GM20000 (cell line): ENCODE results near the gene MYADML2.

Source experiments
- DNase-seq: peaks from one replicate; pipeline ENCODE4 v3.0.0; 2012; ENCODE audit warnings: low spot score
- TF ChIP-seq, protein P1 (sequence below): IDR thresholded peaks from 2 replicates; pipeline ENCODE4 v1.5.1; 2012; ENCODE audit warnings: mild to moderate bottlenecking, control low read depth; ENCODE audit errors: extremely low read depth, missing control alignments

Gene MYADML2

DNA sequence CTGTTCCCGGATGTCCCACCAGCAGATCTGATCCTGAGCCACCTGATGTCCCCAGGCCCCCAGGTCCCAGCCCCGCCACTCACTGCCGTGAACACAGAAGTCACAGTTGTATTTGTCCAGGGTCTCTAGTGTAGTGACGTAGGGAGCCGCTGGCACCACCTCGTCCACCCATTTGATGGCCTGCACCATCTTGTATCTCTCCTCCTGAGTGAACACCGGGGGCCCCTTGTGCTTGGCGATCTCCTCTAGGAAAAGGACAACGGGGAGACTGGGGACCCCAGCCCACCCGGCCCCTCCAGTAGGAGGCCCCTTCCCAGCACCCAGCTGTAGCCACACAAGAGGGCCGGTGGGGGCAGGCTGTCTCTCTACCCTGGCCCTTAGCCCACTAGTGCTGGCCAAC, 38.2 kb downstream of the MYADML2 start:
- TF ChIP-seq, protein P1, sequence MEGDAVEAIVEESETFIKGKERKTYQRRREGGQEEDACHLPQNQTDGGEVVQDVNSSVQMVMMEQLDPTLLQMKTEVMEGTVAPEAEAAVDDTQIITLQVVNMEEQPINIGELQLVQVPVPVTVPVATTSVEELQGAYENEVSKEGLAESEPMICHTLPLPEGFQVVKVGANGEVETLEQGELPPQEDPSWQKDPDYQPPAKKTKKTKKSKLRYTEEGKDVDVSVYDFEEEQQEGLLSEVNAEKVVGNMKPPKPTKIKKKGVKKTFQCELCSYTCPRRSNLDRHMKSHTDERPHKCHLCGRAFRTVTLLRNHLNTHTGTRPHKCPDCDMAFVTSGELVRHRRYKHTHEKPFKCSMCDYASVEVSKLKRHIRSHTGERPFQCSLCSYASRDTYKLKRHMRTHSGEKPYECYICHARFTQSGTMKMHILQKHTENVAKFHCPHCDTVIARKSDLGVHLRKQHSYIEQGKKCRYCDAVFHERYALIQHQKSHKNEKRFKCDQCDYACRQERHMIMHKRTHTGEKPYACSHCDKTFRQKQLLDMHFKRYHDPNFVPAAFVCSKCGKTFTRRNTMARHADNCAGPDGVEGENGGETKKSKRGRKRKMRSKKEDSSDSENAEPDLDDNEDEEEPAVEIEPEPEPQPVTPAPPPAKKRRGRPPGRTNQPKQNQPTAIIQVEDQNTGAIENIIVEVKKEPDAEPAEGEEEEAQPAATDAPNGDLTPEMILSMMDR = no peak
- DNase-seq = no peak

DNA sequence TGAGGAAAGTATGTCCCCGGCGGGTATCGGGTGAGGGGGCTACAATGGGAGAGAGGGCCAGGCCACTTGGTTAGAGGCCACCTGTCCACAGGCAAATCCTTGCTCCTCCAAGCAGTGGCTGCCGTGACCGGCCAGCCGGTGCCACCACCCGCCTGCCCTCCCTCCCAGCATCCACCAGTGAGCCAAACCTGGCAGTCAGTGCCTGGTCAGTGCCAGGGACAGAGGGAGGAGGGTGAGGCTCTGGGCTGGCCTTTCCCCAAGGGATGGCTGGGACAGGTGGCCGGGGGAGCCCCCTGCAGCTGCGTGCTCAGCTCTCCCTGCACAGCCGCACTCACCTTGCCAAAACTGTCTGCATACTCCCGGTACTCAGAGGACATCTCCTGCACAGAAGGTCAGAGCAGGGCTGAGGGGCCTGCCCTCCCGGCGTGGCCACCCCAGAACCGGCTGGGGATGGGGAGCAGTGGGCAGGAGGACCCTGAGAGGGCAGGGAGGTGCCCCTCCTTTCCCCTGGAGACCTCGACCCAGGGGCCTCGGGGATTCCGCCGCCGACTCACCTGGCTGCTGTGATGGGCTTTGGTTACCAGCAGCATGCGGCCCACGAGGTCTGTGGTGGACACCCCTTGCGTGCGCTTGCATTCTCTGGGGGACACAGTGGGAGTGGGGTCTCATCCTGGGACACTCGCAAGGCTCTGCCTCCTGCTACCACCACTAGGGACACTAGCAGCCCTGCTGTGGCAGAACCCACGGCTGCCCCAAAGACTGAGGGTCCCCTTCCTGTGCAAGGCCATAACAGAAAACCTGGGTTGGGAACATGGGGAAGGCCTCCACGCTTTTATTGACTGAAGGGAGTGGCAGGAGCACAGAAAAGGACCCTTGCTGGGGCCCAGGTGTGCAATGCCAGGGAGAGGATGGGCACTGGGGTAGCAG, 39.6 kb downstream of the MYADML2 start:
- TF ChIP-seq, protein P1 = no peak
- no peak for DNase-seq

DNA sequence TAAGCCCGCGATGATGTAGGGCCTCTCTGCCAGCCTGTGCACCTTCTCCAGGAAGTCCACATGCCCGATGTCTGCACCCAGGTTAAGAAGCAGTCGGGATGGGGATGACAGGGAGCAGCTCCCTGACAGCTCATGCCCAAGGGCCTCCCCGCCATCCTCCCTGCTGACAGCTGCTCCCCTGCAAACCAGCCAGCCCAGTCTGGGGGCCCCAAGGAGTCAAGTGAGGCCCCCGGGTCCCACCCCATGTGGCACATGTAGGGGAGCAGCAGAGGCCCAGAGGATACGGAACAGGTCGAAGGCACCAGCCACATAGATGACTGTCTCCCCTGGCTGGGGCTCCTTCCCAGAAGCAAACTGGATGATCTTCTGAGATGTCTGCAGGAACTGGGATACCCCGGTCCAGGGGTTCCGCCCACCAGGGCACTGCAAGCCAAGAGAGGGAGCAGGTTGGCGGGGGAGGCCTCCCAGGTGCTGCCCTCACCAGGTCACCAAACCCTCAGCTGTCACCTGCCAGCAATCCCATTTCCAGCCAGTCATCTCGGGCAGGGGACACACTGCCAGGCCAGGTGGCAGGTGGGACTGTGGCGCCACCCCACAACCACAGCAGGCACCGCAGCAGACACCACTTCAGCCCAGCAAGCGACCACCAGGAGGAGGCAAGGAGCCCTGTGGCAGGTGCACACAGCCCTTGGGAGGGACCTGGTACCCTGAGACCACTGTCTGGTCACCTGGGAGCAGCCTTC, 40.4 kb downstream of the MYADML2 start:
- DNase-seq = no peak
- TF ChIP-seq, protein P1 = no peak

DNA sequence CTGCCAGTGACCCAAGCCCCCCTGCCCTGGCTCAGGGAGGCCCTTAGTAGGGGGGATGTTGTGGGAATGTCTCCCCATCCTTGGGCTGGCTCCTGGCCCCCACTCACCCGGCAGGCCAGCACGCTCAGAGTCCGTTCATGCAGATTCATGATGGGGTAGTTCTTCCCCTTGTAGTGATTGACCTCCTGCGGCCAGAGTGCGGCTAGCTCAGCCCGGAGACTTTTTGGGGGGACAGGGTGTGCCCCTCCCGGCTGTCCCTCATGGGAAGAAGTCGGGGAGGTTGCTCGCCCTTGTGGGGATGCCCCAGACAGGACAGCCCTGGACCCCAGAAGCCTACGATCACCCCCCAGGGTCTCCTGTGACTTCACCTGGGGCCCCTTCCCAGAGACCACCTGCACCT, 41.0 kb downstream of the MYADML2 start:
- TF ChIP-seq, protein P1 = no peak
- DNase-seq = no peak

DNA sequence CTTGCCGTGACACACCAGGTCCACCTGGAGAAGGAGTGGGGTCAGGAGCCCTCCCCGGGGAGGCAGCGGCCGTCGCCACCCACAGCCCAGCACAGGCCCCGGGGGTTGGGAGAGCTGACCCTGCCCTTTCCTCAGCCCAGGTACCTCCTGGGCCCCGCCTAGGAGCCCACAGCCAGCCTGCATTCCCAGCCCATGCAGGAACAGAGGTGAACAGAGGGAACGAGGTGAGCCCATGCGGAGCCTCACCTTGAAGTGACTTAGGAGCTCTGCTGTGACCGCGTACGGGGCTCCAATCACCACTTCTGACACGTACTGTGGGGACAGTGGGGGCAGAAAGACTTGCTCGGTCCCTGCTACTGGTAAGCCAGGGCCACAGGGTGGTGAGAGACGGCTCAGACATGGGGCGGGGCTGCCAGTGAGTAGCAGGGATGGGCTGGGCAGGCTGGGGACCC, 41.6 kb downstream of the MYADML2 start:
- DNase-seq = no peak
- TF ChIP-seq, protein P1 = no peak

DNA sequence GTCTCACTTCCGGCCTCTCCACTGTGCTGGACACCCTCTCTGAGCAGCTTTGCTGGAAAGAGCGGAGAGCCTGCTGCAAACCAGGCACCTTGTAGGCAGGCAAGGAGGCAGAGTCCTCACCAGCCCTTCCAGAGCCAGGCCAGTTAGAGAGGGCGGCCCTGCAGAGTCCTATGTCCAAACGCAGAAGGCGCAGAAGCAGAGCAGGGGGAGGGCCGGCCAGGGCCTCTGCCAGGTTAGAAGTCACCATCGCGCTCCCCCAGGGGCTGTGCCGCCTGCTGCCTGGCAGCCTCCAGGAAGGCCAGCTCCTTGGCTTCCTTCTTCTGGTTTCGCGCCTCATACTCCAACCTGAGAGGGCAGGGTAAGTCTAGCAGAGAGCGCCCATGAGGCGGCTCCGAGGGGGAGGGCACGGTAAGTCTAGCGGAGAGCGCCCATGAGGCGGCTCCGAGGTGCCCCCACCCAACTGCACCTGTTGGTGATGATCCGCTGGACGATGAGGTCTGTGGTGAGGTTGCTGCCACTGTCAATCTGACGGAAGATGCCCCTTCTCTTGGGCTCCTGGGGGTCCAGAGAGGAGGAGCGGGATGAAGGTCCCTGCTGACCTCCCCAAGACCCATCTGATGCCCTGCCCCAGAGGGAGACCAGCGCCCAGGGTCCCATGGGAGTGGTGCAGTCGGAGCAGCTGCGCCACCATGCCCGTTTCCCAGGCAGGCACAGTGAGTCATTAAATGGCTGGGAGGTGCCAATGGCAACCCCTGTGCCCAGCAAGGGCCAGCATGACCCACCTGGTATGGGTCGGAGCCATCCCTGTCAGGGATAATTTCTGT, 42.2 kb downstream of the MYADML2 start:
- no peak for DNase-seq
- TF ChIP-seq, protein P1 = no peak
